SK-N-SH (cell line): ENCODE data around the gene TSPAN12.

Source experiments
- EP300 ChIP-seq, 2 experiments: IDR thresholded peaks; 2 replicates each; pipeline versions ENCODE4 v1.4.0 to v1.6.1; 2012; ENCODE audit warnings: borderline replicate concordance in 1 of 2, low read depth in 1 of 2, low read length in 1 of 2
- NRF1 ChIP-seq: IDR thresholded peaks from 2 replicates; pipeline ENCODE4 v1.6.1; 2012; ENCODE audit warnings: low read depth, mild to moderate bottlenecking, low read length
- POLR2AphosphoS5 ChIP-seq: IDR thresholded peaks from 2 replicates; pipeline ENCODE4 v1.6.1; 2012; ENCODE audit warnings: low read depth, low read length
- TAF1 ChIP-seq: IDR thresholded peaks from 2 replicates; pipeline ENCODE4 v1.6.1; 2012; ENCODE audit warnings: low read depth, mild to moderate bottlenecking, low read length, moderate library complexity, borderline replicate concordance
- YY1 ChIP-seq: IDR thresholded peaks from 2 replicates; pipeline ENCODE4 v1.4.0; 2012; ENCODE audit warnings: low read depth, mild to moderate bottlenecking
- TF ChIP-seq, protein P1 (sequence below): fragments of 200-600 bp; sonication (generic); IDR thresholded peaks from 2 replicates; pipeline ENCODE4 v1.6.1; 2017; ENCODE audit warnings: antibody characterized with exemption, mild to moderate bottlenecking, moderate library complexity
- TF ChIP-seq, protein P2 (sequence below): fragments of 150-350 bp; IDR thresholded peaks from 2 replicates; pipeline ENCODE4 v1.6.1; 2017; ENCODE audit warnings: antibody characterized with exemption, low read length, low read depth, borderline replicate concordance

DNA sequence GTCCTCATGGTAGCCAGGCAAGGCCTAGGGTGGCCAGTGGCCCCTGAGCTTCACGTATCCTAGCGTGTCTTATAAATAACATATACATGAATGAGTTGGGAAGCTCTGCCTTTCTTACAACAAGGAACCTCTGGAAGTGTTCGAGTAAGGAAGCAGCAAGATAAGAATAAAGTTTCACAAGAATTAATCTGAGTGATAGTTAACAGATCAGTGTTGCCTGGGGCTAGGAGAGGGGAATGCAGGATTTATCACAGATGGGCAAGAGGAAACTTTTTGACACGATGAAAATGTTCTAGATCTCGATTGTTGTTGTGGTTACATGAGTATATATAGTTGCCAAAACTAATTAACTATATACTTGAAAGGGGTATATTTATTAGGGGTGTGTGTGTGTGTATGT is 74.2 kb downstream of the TSPAN12 start:
- no peak for TF ChIP-seq YY1
- no peak for TF ChIP-seq TAF1
- TF ChIP-seq, protein P1, sequence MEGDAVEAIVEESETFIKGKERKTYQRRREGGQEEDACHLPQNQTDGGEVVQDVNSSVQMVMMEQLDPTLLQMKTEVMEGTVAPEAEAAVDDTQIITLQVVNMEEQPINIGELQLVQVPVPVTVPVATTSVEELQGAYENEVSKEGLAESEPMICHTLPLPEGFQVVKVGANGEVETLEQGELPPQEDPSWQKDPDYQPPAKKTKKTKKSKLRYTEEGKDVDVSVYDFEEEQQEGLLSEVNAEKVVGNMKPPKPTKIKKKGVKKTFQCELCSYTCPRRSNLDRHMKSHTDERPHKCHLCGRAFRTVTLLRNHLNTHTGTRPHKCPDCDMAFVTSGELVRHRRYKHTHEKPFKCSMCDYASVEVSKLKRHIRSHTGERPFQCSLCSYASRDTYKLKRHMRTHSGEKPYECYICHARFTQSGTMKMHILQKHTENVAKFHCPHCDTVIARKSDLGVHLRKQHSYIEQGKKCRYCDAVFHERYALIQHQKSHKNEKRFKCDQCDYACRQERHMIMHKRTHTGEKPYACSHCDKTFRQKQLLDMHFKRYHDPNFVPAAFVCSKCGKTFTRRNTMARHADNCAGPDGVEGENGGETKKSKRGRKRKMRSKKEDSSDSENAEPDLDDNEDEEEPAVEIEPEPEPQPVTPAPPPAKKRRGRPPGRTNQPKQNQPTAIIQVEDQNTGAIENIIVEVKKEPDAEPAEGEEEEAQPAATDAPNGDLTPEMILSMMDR = no peak
- TF ChIP-seq, protein P2, sequence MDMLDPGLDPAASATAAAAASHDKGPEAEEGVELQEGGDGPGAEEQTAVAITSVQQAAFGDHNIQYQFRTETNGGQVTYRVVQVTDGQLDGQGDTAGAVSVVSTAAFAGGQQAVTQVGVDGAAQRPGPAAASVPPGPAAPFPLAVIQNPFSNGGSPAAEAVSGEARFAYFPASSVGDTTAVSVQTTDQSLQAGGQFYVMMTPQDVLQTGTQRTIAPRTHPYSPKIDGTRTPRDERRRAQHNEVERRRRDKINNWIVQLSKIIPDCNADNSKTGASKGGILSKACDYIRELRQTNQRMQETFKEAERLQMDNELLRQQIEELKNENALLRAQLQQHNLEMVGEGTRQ = no peak
- TF ChIP-seq EP300 (IDR thresholded peaks at IDR 0.05; ENCODE audit: borderline replicate concordance in 1 of 2, low read depth in 1 of 2, low read length in 1 of 2) = no peak
- TF ChIP-seq NRF1 = no peak
- TF ChIP-seq POLR2AphosphoS5 = no peak
